ENCODE results near the gene WASF2. TPM values are rescaled to one million over a fixed set of nuclear protein-coding genes. Genes with fewer than 3 reads are reported as not detected.
A peak's percentile ranks its signal among the peaks of the same experiment; 100 is the strongest.

The WASF2 gene
- total and polyA plus RNA-seq, 2 of the 8 experiments (the other 6 are each of a cell fraction or from before 2014, with no cell fraction given) = 32.1 to 86.6 TPM

DNA sequence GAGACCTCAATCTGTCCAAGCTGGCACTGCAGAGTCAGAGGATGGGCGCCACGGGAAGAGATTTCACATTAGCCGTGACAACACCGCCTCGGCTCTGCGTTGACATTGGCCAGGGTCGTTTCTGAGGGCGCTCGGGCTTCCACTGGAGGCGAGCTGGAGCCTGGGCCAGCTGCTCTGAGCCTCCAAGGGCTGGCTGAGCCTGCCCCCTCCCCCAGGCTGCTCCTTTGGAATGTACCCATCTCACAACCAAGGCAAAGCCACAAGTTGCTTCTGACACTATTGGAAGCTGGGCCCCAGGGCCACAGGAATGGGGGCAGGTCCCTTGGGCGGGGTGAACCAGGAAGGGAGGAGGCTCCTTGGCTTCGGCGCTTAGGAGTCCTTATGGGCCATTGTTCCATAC lies 84.9 kb downstream of the WASF2 start (continued):
- 0 out of 2 replicates have a peak, but pooled peaks have one; percentile 45 for TF ChIP-seq TCF12 (IDR thresholded peaks at IDR 0.05; ENCODE audit: low read depth, low read length)
- 0 out of 4 replicates have a peak, but pooled peaks of 1 of the 2 experiments have one; percentile 19 for TF ChIP-seq SIN3A (conservative IDR thresholded peaks at IDR 0.05 in 1 of 2, IDR thresholded peaks at IDR 0.05 in 1 of 2; ENCODE audit: low read depth in 1 of 2, low read length in 2 of 2)

All from H1 (cell line).